ENCODE results near the gene DEFB123. TPM values are rescaled to one million over a fixed set of nuclear protein-coding genes. Genes with fewer than 3 reads are reported as not detected.

Gene DEFB123
- total RNA-seq, 4 donors from 2014 or later = not detected

DNA sequence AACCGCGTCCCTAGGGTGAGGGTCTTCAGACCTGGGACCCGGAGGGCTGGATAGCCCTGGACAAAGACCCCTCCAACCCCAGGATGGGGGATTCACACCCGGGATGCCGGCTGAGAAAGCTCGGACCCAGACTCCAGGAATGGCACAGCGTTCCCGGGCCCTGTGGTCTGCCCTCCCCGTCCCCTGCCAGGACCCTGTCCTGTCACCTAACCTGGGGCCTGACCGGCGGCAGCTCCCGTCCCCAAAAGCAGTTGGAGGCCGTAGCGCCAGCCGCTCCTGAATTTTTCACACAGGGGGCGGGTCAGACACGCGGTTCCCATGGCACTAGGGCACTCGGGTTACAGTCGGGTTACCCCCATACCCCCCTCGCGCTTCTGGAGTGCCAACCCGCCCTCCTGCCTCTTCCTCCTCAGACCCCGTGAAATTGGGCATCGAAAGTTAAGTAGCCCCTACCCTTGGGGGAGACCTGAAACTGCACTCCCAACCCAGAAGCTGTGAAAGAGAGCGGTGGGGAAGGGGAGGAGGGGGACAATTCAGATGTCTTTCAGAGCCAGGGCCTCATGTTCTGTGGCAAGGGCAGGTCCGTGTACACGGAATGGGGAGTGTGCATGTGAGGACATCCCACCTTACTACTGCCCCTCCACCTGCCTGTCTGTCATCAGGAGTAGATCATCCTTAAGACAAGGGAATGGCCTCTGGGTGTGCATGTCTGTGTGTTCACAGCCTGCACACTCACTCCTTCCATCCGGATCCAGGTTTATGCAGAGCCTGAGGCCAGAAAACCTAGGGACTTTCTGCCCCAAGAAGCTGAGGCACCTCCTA, 35.3 kb downstream of the DEFB123 start:
- Histone ChIP-seq H3K27me3 (no peaks in the 10 kb centered on the region), H3K4me3 (peak overlapping the region; percentile 49 to 62), H3K9me3 (no peaks in the 10 kb centered on the region), H3K36me3 (no peaks in the 10 kb centered on the region), H3K27ac (peak overlapping the region; percentile 72 to 77), H3K4me1 (peaks cover 0 to 6% of the 10 kb centered on the region in 2 donors)
- intact Hi-C loops (cut with DNase I; ENCODE audit: low total_unique reads) = no loop called here
- peak in 1 of 2 donors; percentile 29 for DNase-seq
- TF ChIP-seq, protein P1, sequence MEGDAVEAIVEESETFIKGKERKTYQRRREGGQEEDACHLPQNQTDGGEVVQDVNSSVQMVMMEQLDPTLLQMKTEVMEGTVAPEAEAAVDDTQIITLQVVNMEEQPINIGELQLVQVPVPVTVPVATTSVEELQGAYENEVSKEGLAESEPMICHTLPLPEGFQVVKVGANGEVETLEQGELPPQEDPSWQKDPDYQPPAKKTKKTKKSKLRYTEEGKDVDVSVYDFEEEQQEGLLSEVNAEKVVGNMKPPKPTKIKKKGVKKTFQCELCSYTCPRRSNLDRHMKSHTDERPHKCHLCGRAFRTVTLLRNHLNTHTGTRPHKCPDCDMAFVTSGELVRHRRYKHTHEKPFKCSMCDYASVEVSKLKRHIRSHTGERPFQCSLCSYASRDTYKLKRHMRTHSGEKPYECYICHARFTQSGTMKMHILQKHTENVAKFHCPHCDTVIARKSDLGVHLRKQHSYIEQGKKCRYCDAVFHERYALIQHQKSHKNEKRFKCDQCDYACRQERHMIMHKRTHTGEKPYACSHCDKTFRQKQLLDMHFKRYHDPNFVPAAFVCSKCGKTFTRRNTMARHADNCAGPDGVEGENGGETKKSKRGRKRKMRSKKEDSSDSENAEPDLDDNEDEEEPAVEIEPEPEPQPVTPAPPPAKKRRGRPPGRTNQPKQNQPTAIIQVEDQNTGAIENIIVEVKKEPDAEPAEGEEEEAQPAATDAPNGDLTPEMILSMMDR (IDR thresholded peaks at IDR 0.05) = no peak

DNA sequence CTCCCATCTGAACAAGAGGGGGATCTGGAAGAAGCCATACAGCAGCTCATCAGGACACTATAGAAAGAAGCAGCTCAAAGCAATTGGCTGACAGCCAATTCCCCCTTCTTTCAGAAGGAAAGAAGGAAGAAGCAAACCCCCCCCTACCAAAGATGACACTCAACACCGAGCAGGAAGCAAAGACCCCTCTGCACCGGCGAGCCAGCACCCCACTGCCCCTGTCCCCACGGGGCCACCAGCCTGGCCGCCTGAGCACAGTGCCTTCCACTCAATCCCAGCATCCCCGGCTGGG, 35.8 kb downstream of the DEFB123 start:
- H3K36me3 ChIP-seq = no peaks in the 10 kb centered on the region
- H3K9me3 ChIP-seq = no peaks in the 10 kb centered on the region
- no peaks in the 10 kb centered on the region for H3K27me3 ChIP-seq
- no peak for DNase-seq
- H3K4me3 ChIP-seq = no peak overlapping the region
- TF ChIP-seq POLR2A (IDR thresholded peaks at IDR 0.05) = no peak
- TF ChIP-seq, protein P1 (IDR thresholded peaks at IDR 0.05) = no peak
- peaks cover 0 to 6% of the 10 kb centered on the region in 2 donors for H3K4me1 ChIP-seq
- intact Hi-C loops (cut with DNase I; ENCODE audit: low total_unique reads) = no loop called here
- peak overlapping the region; percentile 72 to 77 for H3K27ac ChIP-seq

GRCh38 chr20:31476643-31477215, 36.3 kb downstream of the DEFB123 start:
- no peaks in the 10 kb centered on the region for H3K36me3 ChIP-seq
- intact Hi-C loops (cut with DNase I; ENCODE audit: low total_unique reads) = no loop called here
- peak overlapping the region; percentile 72 to 77 for H3K27ac ChIP-seq
- DNase-seq = no peak
- TF ChIP-seq, protein P1 (IDR thresholded peaks at IDR 0.05) = no peak
- no peak for TF ChIP-seq POLR2A (IDR thresholded peaks at IDR 0.05)
- H3K4me3 ChIP-seq = no peak overlapping the region
- H3K27me3 ChIP-seq = no peaks in the 10 kb centered on the region
- peaks cover 0 to 6% of the 10 kb centered on the region in 2 donors for H3K4me1 ChIP-seq
- no peaks in the 10 kb centered on the region for H3K9me3 ChIP-seq

GRCh38 chr20:31484001-31484400, 43.6 kb downstream of the DEFB123 start:
- TF ChIP-seq, protein P1 (IDR thresholded peaks at IDR 0.05) = no peak
- TF ChIP-seq POLR2A (IDR thresholded peaks at IDR 0.05) = no peak
- no peaks in the 10 kb centered on the region for H3K27me3 ChIP-seq
- H3K4me3 ChIP-seq = no peak overlapping the region
- no peaks in the 10 kb centered on the region for H3K36me3 ChIP-seq
- intact Hi-C loops (cut with DNase I; ENCODE audit: low total_unique reads) = no loop called here
- no peaks in the 10 kb centered on the region for H3K4me1 ChIP-seq
- DNase-seq = peak; percentile 31 to 65
- H3K27ac ChIP-seq = peak overlapping the region; percentile 79 to 94
- no peaks in the 10 kb centered on the region for H3K9me3 ChIP-seq

Data from uterus (tissue), 4 donors.